Measurements from ENCODE around the gene HMOX1.

HMOX1 gene, protein sequence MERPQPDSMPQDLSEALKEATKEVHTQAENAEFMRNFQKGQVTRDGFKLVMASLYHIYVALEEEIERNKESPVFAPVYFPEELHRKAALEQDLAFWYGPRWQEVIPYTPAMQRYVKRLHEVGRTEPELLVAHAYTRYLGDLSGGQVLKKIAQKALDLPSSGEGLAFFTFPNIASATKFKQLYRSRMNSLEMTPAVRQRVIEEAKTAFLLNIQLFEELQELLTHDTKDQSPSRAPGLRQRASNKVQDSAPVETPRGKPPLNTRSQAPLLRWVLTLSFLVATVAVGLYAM

DNA sequence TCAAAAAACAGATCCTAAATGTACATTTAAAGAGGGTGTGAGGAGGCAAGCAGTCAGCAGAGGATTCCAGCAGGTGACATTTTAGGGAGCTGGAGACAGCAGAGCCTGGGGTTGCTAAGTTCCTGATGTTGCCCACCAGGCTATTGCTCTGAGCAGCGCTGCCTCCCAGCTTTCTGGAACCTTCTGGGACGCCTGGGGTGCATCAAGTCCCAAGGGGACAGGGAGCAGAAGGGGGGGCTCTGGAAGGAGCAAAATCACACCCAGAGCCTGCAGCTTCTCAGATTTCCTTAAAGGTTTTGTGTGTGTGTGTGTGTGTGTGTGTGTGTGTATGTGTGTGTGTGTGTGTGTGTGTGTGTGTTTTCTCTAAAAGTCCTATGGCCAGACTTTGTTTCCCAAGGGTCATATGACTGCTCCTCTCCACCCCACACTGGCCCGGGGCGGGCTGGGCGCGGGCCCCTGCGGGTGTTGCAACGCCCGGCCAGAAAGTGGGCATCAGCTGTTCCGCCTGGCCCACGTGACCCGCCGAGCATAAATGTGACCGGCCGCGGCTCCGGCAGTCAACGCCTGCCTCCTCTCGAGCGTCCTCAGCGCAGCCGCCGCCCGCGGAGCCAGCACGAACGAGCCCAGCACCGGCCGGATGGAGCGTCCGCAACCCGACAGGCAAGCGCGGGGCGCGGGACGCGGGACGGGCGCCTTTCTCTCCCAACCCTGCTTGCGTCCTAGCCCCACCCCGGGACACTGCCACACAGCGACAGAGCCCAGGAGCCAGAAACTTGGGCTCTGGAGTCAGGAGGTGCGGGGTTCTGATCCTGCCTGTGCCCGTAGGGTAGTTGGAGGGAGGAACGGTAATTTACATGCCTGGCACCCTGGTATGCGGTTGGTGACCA lies at the start of gene HMOX1:
HMOX1 (plus strand) TSS at position 560 of the 887 bp plus-strand sequence; CDS start at position 638, 78 bp downstream.
- peak; percentile 92 for DNase-seq (ENCODE audit: low read depth)

DNA sequence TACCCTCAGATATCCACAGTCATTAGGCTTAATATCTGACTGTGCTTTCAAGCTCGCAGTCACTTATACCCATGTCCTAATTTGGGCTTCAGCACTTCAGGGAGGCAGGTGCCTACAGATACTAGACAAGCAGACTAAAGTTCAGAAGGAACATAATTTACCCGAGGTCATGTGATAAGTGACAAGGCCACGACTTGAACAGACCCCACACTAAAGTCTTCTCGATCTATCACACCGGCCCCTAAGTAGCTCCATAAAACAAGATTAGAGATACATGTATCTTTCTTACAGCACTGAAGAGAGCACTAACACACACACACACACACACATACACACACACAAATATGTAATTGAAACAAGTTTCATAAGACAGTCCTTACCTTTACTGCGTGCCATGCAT lies 48.6 kb upstream of the HMOX1 start:
- DNase-seq (ENCODE audit: low read depth) = no peak

DNA sequence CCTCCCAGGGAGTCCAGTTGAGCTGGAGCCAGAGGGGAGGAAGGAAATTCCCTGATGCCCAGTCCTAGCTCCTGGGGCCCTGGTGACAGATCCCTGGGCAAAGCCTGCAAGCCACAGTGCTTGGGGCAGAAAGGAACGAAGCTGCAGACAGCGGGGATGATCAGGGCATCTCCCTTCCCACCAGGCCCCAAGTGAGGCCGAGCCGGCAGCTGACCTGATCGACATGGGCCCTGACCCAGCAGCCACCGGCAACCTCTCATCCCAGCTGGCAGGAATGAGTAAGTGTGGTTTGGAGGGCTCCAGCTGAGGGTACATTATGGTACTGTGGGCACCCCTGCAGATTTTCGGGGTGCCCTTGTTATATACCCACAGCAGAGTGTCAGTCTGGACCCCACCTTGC lies 47.7 kb upstream of the HMOX1 start:
- no peak for DNase-seq (ENCODE audit: low read depth)

DNA sequence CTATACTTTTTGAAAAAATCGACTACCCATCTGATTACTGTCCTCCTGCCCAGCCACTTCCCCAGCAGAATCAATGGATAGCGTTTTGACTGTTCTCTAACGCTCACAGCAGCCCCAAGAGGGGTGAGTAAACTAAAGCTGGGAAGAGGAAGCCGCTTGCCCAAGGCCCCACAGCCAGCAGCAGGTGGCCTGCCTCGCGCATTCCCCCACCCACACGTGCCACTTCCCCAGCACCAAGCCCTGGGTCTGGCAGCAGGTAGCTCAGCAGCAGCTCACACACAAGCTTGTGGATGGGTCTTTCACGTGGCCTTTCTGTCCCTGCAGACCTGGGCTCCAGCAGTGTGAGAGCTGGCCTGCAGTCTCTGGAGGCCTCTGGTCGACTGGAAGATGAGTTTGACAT lies 46.9 kb upstream of the HMOX1 start:
- no peak for DNase-seq (ENCODE audit: low read depth)

DNA sequence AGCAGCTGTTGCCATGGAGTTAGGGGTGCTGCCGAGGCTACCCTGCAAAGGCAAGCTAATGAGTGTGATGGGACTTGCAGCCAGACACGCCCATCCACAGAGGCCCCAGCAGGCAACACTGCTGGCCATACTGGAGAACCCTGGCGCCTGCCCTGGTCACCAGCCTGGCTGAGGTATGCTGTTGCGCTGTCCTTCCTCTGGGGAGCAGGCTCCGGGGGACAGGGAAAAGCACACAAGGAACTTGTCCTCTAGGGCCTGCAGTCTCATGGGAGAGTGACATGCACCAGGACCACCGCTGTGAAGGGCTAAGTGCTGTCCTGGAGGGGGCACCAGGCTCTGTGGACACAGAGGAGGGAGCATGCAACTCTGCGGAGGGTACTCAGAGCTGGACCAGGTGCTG lies 45.4 kb upstream of the HMOX1 start:
- DNase-seq (ENCODE audit: low read depth) = peak; percentile 16

DNA sequence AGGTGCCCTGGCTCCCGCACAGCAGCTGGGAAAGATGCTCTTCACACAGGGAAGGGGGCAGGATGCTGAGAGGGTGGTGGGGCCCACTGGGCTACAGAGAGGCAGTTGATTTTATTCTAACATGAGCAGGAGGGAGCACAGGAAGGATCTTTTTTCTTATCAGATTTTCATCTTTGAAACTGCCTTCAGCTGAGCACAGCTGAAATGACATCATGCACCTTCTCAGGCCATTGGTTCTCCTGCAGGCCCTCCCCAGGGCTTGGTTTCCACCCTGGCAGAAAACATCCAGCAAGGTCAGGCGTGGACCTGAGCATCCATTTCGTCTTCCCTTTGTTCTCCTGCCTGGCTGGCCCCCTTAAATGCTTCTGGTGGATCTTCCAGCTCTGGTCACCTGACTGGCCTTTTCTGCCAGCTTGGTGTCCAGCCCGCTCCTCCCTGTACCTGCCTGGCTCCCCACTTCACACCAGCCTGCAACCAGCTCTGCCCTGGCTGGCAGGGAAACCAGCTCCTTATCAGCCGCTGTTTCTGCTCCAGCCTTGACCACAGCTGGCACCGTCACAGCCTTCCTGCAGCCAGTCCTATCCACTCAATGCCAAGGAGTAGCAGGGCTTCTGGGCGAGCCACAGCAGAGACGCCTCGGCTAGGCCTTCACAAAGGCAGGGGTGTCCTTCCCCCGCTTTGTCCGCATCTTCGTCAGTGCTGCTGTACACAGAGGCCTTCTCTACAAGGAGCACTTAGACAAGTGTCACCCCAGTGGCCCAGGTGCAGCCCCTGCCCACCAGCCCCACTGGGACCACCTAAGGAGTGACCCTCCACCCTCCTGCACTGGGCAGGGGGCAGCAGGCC lies 44.7 kb upstream of the HMOX1 start:
- peak; percentile 35 for DNase-seq (ENCODE audit: low read depth)

DNA sequence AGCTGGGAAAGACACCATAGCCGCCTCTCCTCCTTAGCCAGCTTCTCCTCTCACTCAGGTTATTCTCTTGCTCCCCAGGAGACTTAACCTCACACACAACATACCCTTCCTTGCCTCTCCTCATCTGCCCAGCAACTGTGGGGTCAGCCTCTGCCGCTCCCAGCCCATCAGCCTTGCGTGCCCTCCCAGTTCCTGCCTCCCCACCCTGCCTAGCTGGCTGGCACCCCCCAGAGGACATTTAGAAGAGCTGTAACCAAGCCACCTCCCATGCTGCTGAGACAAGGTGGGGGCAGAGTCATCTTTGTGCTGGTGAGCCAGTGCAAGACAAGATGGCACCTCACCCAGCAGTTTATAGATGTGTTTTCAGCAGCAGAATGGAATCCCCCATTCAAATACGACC lies 43.0 kb upstream of the HMOX1 start:
- DNase-seq (ENCODE audit: low read depth) = no peak

DNA sequence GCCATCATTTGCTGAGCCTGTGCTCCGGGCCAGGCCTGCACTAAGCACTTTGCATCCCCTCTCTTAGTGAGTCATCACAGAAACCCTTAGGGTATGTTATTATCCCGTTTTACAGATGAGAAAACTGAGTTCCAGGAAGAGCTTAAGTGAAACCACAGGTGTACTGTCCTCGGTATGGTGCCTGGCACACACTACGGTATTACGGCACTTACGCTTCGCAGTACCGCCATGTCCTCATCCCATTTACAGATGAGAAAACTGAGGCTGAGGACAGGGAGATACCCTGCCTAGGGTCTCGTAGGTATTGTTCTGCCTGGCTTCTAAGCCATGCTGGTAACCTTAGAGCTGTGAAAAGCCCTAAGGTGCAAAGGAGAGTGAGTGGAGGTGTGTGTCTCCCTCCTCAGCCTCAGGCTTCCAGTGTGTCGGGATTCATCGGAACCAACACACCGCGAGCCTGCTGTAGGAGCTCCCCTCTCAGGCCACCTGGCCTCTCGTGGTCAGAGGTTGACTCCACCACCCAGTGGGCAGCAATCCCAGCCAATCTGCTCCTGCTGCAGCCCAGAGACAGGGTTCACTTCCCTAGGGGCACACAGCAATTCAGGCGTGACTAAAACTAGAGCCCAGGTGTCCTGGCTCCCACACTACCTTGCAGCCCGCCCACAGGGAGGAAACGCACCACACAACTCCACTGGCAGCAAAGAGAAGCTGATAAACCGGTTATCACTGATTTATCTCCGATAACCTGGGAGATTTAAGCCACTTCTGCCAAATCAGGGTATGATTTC lies 39.6 kb upstream of the HMOX1 start:
- DNase-seq (ENCODE audit: low read depth) = no peak

DNA sequence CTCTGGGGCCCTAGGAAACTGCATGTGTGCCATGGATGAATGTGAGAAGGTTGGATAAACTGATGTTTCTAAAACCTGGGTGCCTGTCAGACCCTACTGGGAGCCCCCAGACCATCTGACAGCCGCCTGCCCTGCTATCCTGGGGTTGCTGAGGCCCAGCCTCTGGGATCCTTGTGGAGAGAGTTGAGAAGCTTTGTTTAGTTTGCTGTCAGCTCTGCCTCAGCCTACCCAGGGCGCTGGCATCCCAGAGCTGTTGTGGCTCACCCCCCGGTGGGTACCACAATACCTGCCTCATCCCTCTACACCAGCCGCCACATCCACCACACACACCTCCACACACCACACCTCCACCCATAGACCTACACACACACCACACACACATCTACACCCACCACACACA lies 38.5 kb upstream of the HMOX1 start:
- no peak for DNase-seq (ENCODE audit: low read depth)

DNA sequence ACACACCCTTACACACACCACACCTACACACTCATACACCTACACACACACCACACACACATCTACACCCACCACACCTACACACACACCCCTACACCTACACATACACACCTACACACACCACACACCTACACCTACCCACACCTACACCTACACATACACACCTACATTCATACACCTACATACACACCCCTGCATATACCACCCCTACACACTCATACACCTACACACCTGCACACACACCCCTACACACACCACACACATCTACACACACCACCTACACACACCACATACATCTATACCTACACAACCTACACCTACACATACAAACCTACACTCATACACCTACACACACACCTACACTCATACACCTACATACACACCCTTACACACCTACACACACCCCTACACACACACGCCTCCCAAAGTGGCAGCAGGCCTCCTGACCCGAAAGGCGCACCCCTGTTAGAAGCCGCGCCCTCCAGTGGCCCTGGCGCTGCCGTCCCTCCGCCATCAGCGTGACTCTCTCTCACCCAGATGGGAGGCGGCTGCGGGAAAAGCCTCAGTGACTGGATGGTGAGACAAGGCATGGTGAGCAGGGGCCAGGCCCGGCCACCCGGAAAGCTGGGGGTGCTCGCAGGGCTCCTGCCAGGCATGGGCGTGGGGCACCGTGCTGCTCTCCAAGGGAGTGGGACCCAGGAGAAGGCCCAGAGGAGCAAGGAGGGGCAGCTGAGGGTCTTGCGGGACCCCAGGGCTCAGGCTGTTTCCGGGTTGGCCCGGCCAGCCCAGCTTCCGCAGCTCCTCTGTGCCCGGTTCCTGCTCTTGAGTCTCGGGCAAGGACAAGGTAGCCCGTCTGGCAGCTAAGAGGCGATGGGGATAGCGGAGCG lies 37.0 kb upstream of the HMOX1 start:
- no peak for DNase-seq (ENCODE audit: low read depth)

DNA sequence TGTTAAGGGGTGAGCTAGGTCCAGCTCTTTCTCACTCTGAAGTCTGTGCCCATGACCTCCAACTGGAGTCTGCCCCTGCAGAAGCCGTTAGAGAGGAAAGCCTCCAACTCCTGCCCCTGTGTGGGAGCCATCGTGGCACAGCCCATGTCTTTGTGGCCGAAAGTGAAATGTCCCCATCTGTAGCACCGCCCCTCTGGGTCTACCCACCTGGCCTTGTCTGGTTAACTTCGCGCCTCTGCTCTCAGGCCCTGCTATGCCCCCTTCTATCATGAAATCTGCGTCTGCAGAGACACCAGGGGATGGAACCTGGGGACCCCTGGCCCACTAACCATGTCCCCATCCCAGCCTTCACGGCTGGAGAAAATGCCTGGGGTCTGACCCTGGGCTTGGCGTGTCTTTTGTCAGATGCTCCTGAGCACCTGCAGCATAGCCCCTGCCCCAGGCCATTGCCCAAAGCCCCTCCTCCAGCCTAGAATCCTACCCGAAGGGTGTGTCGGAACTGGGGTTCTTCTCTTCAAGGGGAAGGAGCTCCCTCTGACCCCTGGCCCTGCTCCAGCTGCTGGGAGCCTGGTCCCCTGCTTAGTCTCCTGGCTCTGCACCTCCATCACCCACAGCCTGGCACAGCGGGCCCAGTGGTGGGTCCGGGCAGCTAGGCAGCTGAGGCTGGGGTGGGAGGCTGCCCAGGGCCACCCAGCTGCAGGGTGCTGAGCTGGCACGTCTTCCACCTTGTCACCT lies 35.8 kb upstream of the HMOX1 start:
- no peak for DNase-seq (ENCODE audit: low read depth)

DNA sequence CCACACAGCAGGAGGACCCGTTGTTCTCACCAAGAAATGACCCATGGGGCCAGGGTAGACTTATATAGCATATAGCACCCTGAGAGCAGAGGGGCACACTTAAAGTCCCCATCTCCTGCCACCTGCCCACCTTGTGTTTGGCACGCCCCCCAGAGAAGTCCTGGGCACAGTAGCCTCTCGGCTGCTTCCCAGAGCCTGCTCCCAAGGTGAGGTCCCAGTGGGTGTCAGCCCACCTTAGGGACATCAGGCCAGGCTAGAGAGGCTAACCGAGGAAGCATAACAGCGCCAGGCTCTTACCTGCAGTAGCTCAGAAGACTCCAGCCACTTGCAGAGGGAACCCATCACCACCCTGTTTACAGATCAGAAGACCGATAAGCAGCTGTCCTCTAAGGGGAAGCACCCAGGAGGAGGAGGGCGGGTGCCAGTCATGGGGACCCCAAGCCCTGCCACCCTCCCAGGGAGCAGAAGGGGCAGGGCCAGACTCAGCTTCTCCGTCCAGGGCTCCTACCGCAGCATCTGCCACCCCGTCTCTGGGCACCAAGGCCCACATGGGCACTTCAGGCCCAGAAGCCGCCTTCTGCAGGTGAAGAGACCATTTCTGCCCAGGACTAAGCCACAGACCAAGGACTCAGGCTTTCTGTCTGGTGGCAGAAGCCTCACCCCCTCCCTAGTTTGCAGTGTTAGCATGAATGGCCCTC lies 34.9 kb upstream of the HMOX1 start:
- DNase-seq (ENCODE audit: low read depth) = no peak

DNA sequence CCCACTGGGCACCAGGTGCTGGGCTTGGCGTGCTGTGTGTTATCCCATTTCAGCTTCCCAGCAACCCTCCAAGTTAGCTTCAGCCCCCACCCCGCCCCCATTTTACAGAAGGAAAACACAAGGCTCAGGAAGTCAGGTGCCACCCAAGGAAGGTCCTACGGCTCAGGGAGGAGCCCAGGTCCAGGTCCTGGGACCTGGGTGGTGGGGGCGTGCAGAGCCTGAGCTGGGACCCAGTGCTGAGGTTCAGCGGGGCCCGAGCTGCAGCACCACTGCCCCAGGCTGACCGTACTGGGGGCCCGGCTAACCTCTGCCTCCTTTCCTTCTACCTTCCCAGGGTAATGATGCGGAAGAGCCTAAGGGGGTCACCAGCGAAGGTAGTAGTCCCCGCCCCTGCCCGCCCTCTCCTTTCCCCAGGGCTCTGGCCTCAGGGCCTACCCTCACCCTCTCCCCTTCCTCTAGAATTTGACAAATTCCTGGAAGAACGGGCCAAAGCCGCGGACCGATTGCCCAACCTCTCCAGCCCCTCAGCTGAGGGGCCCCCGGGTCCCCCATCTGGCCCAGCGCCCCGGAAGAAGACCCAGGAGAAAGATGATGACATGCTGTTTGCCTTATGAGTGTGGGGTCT lies 34.2 kb upstream of the HMOX1 start:
- no peak for DNase-seq (ENCODE audit: low read depth)

DNA sequence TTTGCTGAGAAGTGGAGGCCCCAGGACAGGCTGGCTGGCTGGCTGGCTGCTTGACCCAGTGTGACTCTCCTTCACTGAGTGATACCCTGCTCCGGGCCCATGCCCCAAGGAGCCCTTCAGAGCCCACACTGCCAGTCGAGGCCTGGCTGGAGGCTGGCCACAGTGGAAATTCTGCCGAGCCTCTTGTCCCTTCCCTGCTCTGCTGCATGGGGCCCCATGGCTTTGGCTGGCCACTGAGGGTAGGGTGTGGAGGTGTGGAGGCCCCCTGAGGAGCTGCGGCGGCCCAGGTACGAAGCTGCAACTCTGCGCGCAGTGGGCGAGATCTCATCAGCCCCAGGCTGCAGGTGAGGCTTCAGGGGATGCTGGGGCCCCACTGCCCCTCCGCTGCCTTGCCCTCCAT lies 33.4 kb upstream of the HMOX1 start:
- no peak for DNase-seq (ENCODE audit: low read depth)

DNA sequence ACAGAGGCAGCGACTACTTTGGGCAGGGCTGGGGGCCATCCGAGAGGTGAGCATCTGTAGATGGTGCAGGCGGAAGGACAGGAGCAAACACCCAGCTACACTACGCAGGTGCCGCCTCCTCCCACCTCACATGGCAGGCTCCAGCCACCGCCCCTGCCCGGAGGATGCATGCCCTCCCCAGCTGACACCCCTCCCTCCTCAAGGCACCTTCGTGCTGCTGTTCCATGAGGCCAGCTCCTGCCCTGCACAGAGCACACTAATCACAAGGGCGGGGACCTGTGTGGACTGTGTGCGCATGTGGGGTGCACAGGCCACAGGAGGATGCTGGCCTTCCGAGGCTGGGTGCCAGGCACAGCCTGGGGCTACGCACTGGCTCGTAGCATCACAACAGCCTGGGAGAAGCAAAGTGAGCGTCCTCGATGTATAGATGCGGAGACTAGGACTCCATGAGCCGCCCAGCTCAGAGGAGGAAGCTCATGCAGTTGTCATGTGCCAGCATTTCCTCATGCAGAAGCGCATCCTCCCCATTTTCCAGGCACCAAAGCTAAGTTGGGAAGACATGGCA lies 32.8 kb upstream of the HMOX1 start:
- DNase-seq (ENCODE audit: low read depth) = no peak

DNA sequence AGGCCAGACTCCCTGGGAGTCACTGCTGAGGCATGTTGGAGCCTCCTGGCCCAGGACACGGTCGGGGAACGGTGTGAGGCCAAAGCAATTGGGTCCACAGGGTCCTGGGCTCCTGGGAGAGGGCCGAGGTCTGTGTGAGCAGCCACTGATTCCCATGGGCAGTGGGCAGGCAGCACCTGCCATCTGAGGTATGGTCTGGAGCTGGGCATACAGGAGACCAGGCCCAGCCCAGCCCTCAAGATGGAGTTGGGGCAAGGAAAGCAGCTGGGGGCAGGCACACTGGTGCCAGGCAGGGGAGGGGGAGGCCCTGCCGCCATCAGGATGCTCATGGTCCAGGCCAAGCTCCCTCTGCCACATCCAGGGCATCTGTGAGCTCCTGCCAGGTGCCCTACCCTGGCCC lies 32.2 kb upstream of the HMOX1 start:
- no peak for DNase-seq (ENCODE audit: low read depth)

DNA sequence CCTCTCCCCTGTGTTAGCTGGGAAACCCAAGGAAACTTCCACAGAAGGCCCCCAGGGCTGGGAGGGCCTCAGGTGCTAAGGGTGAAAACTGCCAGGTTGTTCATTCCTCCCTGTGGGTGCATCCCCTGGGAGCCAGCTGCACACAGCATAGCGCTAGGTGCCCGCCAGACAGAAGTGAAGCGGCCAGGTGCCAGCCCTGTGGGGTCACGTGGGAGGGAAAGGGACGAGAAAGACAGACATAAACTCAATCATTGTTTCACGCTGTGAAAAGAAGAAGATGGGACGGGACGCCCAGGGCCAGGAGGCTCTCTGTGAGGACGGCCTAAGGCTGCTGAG lies 31.6 kb upstream of the HMOX1 start:
- no peak for DNase-seq (ENCODE audit: low read depth)

DNA sequence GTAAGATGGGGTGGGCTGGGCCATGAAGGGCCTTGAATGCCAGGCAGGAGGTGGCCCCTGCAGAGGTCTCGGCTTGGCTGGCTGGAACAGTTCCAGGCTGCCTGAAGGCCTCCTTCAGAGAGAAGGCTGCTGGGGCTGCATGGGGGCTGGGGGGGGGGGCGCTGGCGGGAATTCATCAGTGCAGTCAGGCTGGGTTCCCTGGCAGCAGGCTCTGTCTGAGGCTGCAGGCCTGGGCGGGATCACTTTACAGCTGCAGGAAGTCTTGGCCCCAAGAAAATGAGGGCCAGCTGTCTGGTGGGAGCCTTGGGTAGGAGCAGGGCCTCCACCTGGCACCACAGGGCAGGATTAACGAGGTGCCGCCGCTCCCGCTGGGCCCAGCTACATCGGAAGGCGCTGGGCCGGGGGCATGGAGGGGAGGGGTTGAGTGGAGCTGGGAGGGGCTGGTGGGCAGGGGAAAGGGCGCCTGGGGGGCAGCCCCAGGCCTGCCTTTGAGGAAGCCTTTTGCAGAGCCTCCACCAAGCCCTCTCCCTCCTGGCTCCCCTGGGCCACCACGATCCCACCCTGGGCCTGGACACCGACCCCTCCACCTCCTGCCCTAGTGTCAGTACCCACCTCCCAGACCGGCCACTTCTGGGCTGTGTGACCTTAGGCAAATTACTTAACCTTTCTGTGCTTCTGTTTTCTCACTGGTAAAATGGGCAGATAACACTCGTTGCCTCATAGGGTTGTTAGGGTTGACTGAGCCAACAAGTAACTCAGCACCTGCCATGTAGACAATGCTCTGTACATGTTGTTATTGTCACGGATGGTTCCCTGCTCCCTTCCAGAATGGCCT lies 31.0 kb upstream of the HMOX1 start:
- DNase-seq (ENCODE audit: low read depth) = peak; percentile 16

Measured in EH (cell line).